H1 (cell line): ENCODE results near the gene GRIP2. TPM values are rescaled to one million over a fixed set of nuclear protein-coding genes. Genes with fewer than 3 reads are reported as not detected.

ENCODE experiments used
- CTCF ChIA-PET: fragments of 300-600 bp; sonication (Branson Sonifier 250); formaldehyde crosslinking; loops from one replicate; lab custom pipeline; 2021; ENCODE audit not compliant: partially characterized antibody; lab: Charles Lee
- POLR2A ChIA-PET: fragments of 300-600 bp; sonication (Branson Sonifier 250); formaldehyde crosslinking; loops from one replicate; lab custom pipeline; 2021; ENCODE audit warnings: inconsistent platforms; ENCODE audit not compliant: partially characterized antibody; lab: Charles Lee
- DNase-seq, 2 experiments: peaks; one replicate each; pipeline versions ENCODE4 v3.0.0 to v3.0.0-alpha.2; 2010 to 2022; ENCODE audit warnings: low spot score in 2 of 2, low read depth in 1 of 2, mixed read lengths in 1 of 2
- FAIRE-seq: peaks from 2 replicates; lab custom pipeline; 2011; peaks lifted over from hg19 to GRCh38; lab: Jason Lieb, UNC
- H2AFZ ChIP-seq: 2 replicates; pipeline ENCODE4 v1.8.1; 2012; ENCODE audit warnings: low read length, inconsistent platforms
- H2AK5ac ChIP-seq: 2 replicates; pipeline ENCODE4 v1.6.1; 2013; ENCODE audit warnings: low read depth, low read length
- H2BK120ac ChIP-seq: replicated peaks from 2 replicates; pipeline ENCODE3; 2013; ENCODE audit warnings: low read depth, low read length, inconsistent platforms
- H2BK12ac ChIP-seq: 2 replicates; pipeline ENCODE4 v1.6.1; 2013; ENCODE audit warnings: low read depth, low read length
- H2BK15ac ChIP-seq: 2 replicates; pipeline ENCODE4 v1.6.1; 2013; ENCODE audit warnings: low read length
- H2BK20ac ChIP-seq: 2 replicates; pipeline ENCODE4 v1.6.1; 2013; ENCODE audit warnings: low read length
- H2BK5ac ChIP-seq: 2 replicates; pipeline ENCODE4 v1.6.1; 2013; ENCODE audit warnings: low read depth, low read length
- H3K14ac ChIP-seq: 2 replicates; pipeline ENCODE4 v1.6.1; 2013; ENCODE audit warnings: inconsistent platforms; ENCODE audit not compliant: insufficient read length
- H3K18ac ChIP-seq: 2 replicates; pipeline ENCODE4 v1.6.1; 2013; ENCODE audit warnings: low read length; ENCODE audit errors: extremely low read depth
- H3K23ac ChIP-seq: 2 replicates; pipeline ENCODE4 v1.6.1; 2013; ENCODE audit warnings: inconsistent platforms; ENCODE audit not compliant: insufficient read length
- H3K23me2 ChIP-seq: 2 replicates; pipeline ENCODE4 v1.6.1; 2013; ENCODE audit warnings: low read depth, low read length
- H3K27ac ChIP-seq: 2 replicates; pipeline ENCODE4 v1.6.1; 2011; ENCODE audit warnings: low read depth, low read length, inconsistent platforms
- H3K27me3 ChIP-seq, 4 experiments: replicated peaks in 1 of 4; 1 replicate in 1 of 4; 2 replicates in 3 of 4; pipeline versions ENCODE4 v1.6.1 to v1.8.1; 2011 to 2013; ENCODE audit warnings: low read length in 3 of 4, mild to moderate bottlenecking in 3 of 4, inconsistent platforms in 2 of 4, mixed read lengths in 2 of 4, moderate library complexity in 1 of 4; ENCODE audit not compliant: control insufficient read depth in 3 of 4, insufficient read depth in 3 of 4; ENCODE audit errors: extremely low read depth in 1 of 4
- H3K36me3 ChIP-seq, 4 experiments: 2 replicates each; pipeline versions ENCODE4 v1.6.1 to v1.8.1; 2011 to 2013; ENCODE audit warnings: mild to moderate bottlenecking in 4 of 4, low read length in 3 of 4, moderate library complexity in 2 of 4, control low read depth in 1 of 4, inconsistent platforms in 1 of 4; ENCODE audit not compliant: insufficient read depth in 4 of 4, control insufficient read depth in 2 of 4
- H3K4ac ChIP-seq: replicated peaks from 2 replicates; pipeline ENCODE3; 2013; ENCODE audit warnings: low read length, low read depth, mixed read lengths, inconsistent platforms; ENCODE audit not compliant: insufficient read length
- H3K4me1 ChIP-seq, 4 experiments: replicated peaks in 1 of 4; 1 replicate in 1 of 4; 2 replicates in 3 of 4; pipeline versions ENCODE4 v1.6.1 to v1.8.1; 2011 to 2013; ENCODE audit warnings: low read length in 3 of 4, inconsistent platforms in 2 of 4, mixed read lengths in 1 of 4; ENCODE audit not compliant: insufficient read depth in 4 of 4, control insufficient read depth in 3 of 4
- H3K4me2 ChIP-seq, 2 experiments: 2 replicates each; pipeline versions ENCODE4 v1.6.1 to v1.8.1; 2011 to 2013; ENCODE audit warnings: low read depth in 2 of 2, low read length in 2 of 2, control low read depth in 1 of 2, inconsistent platforms in 1 of 2, mild to moderate bottlenecking in 1 of 2; ENCODE audit not compliant: insufficient read depth in 1 of 2
- H3K4me3 ChIP-seq, 4 experiments: fragments of 200-600, 300-600 bp in 1 of 4; sonication (generic), shearing (Covaris generic), sonication (Bioruptor Twin) in 1 of 4; 2 replicates each; pipeline versions ENCODE4 v1.5.1 to v1.8.1; 2011 to 2016; ENCODE audit warnings: low read length in 4 of 4, low read depth in 3 of 4, control low read depth in 2 of 4, inconsistent platforms in 2 of 4, mild to moderate bottlenecking in 2 of 4, mixed read lengths in 1 of 4, moderate library complexity in 1 of 4; ENCODE audit not compliant: insufficient read depth in 2 of 4; ENCODE audit errors: extremely low read depth in 1 of 4
- H3K56ac ChIP-seq: replicated peaks from 2 replicates; pipeline ENCODE3; 2013; ENCODE audit warnings: low read depth, mild to moderate bottlenecking, mixed read lengths, low read length, inconsistent platforms; ENCODE audit not compliant: insufficient read length
- H3K79me1 ChIP-seq: 2 replicates; pipeline ENCODE4 v1.6.1; 2013; ENCODE audit warnings: low read depth, low read length, control low read depth
- H3K79me2 ChIP-seq, 2 experiments: 2 replicates each; pipeline versions ENCODE4 v1.6.1 to v1.8.1; 2012 to 2013; ENCODE audit warnings: low read length in 2 of 2, mild to moderate bottlenecking in 2 of 2, inconsistent platforms in 1 of 2; ENCODE audit not compliant: insufficient read depth in 2 of 2, control insufficient read depth in 1 of 2
- H3K9ac ChIP-seq, 4 experiments: replicated peaks in 1 of 4; 1 replicate in 1 of 4; 2 replicates in 3 of 4; pipeline versions ENCODE4 v1.6.1 to v1.8.1; 2011 to 2013; ENCODE audit warnings: low read depth in 3 of 4, low read length in 3 of 4, control low read depth in 2 of 4, mild to moderate bottlenecking in 2 of 4, moderate library complexity in 2 of 4, inconsistent platforms in 1 of 4; ENCODE audit errors: extremely low read depth in 1 of 4
- H3K9me3 ChIP-seq, 2 experiments: 2 replicates each; pipeline versions ENCODE4 v1.6.1 to v1.8.1; 2012 to 2013; ENCODE audit warnings: mild to moderate bottlenecking in 2 of 2, moderate library complexity in 2 of 2, control low read depth in 1 of 2, inconsistent platforms in 1 of 2, low read depth in 1 of 2, low read length in 1 of 2, mixed read lengths in 1 of 2; ENCODE audit not compliant: insufficient read depth in 2 of 2
- H4K20me1 ChIP-seq, 2 experiments: replicated peaks in 1 of 2; 2 replicates each; pipeline versions ENCODE3 to v1.8.1; 2011 to 2013; ENCODE audit warnings: inconsistent platforms in 2 of 2, low read length in 2 of 2, mild to moderate bottlenecking in 1 of 2; ENCODE audit not compliant: insufficient read depth in 2 of 2, control insufficient read depth in 1 of 2
- H4K5ac ChIP-seq: 2 replicates; pipeline ENCODE4 v1.6.1; 2013; ENCODE audit warnings: low read length, low read depth, mixed read lengths, inconsistent platforms; ENCODE audit not compliant: insufficient read length
- H4K8ac ChIP-seq: 2 replicates; pipeline ENCODE4 v1.8.0; 2013; ENCODE audit warnings: mild to moderate bottlenecking, moderate library complexity, low read length, inconsistent platforms; ENCODE audit not compliant: insufficient read depth; ENCODE audit errors: extremely low read depth
- H4K91ac ChIP-seq: replicated peaks from 2 replicates; pipeline ENCODE3; 2013; ENCODE audit warnings: low read length, mixed read lengths, inconsistent platforms; ENCODE audit not compliant: insufficient read length
- ATF2 ChIP-seq: IDR thresholded peaks from 2 replicates; pipeline ENCODE4 v1.6.1; 2012; ENCODE audit warnings: low read length, inconsistent platforms
- BCL11A ChIP-seq, 2 experiments: IDR thresholded peaks; one replicate each; pipeline ENCODE4 v1.6.1; 2011; ENCODE audit warnings: low read depth in 2 of 2, low read length in 2 of 2, mild to moderate bottlenecking in 2 of 2
- CTCF ChIP-seq, 3 experiments: IDR thresholded peaks; 1 replicate in 2 of 3; 2 replicates in 1 of 3; pipeline versions ENCODE4 v1.5.1 to v1.6.1; 2011; ENCODE audit warnings: low read length in 3 of 3, mild to moderate bottlenecking in 3 of 3, inconsistent platforms in 2 of 3, low read depth in 1 of 3, moderate library complexity in 1 of 3; ENCODE audit not compliant: insufficient read depth in 1 of 3; ENCODE audit errors: control extremely low read depth in 1 of 3
- EGR1 ChIP-seq: IDR thresholded peaks from 2 replicates; pipeline ENCODE4 v1.6.1; 2011; ENCODE audit warnings: low read depth, low read length, borderline replicate concordance
- HDAC2 ChIP-seq, 2 experiments: fragments of 300-600 bp in 1 of 2; sonication (generic) in 1 of 2; IDR thresholded peaks; 2 replicates each; pipeline ENCODE4 v1.6.1; 2011 to 2012; ENCODE audit warnings: low read depth in 2 of 2, low read length in 2 of 2, mild to moderate bottlenecking in 2 of 2, moderate library complexity in 2 of 2, borderline replicate concordance in 1 of 2, inconsistent platforms in 1 of 2
- JUN ChIP-seq: IDR thresholded peaks from 2 replicates; pipeline ENCODE4 v1.6.1; 2011; ENCODE audit warnings: low read depth, mild to moderate bottlenecking, improper control_type of control experiment, low read length
- MAX ChIP-seq: IDR thresholded peaks from 2 replicates; pipeline ENCODE4 v1.6.1; 2012; ENCODE audit warnings: inconsistent platforms
- POU5F1 ChIP-seq: IDR thresholded peaks from 2 replicates; pipeline ENCODE4 v1.6.1; 2011; ENCODE audit warnings: low read depth, mild to moderate bottlenecking, low read length, moderate library complexity
- SIRT6 ChIP-seq: IDR thresholded peaks from one replicate; pipeline ENCODE4 v1.7.1; 2012; ENCODE audit warnings: low read length, inconsistent platforms
- WGBS, 2 experiments: shearing (Covaris generic) in 1 of 2; methylation state at CpG; one replicate each; pipeline versions ENCODE4 v1.1.6 to v1.1.7; 2013 to 2015; ENCODE audit warnings: low lambda C conversion rate in 2 of 2, mixed read lengths in 2 of 2, inconsistent platforms in 1 of 2, low coverage in 1 of 2, missing lambda C conversion rate in 1 of 2; ENCODE audit not compliant: insufficient replicate concordance in 2 of 2, insufficient coverage in 1 of 2, insufficient read length in 1 of 2; ENCODE audit errors: extremely low coverage in 1 of 2, missing lambda C conversion rate in 1 of 2; 5-methylcytosine and 5-hydroxymethylcytosine counted together
- polyA plus RNA-seq, 7 experiments: library from polyadenylated mRNA; depleted of rRNA in 3 of 7; stranded (reverse) in 5 of 7; unstranded in 2 of 7; fragments of >200 nt in 5 of 7; fragments of 200-250 nt in 2 of 7; gene quantifications; 1 replicate in 5 of 7; 2 replicates in 1 of 7; 4 replicates in 1 of 7; pipeline versions ENCODE4 v1.2.1 to v1.2.3, GENCODE V29; 2011 to 2013; ENCODE audit warnings: missing spikeins in 2 of 7, mixed read lengths in 2 of 7
- total RNA-seq: library from RNA; stranded (reverse); fragmentation: NEBNext Ultra II Directional; extraction: Animal tissue kit (Norgen Biotek cat#: 25700); gene quantifications from 2 replicates; pipeline ENCODE4 v1.2.1, GENCODE V29; 2021

Gene GRIP2
- total and polyA plus RNA-seq, 2 of the 8 experiments (the other 6 are each of a cell fraction or from before 2014, with no cell fraction given) = 2.5 to 6.4 TPM

- Histone ChIP-seq H3K9ac (no peak overlapping the region), H3K79me1 (no peaks in the 10 kb centered on the region), H3K4ac (no peak overlapping the region), H3K9me3 (no peaks in the 10 kb centered on the region), H3K27ac (no peak overlapping the region), H3K79me2 (no peaks in the 10 kb centered on the region), H3K4me1 (no peaks in the 10 kb centered on the region), H3K4me3 (no peak overlapping the region), H4K8ac (no peak overlapping the region), H3K18ac (no peak overlapping the region), H3K27me3 (no peaks in the 10 kb centered on the region), H3K14ac (no peak overlapping the region), H2BK120ac (no peak overlapping the region), H2BK20ac (no peak overlapping the region), H2BK5ac (no peak overlapping the region), H2AFZ (no peak overlapping the region), H4K91ac (no peak overlapping the region), H2BK15ac (no peak overlapping the region), H2BK12ac (no peak overlapping the region), H2AK5ac (no peak overlapping the region), H3K23ac (no peak overlapping the region), H4K5ac (no peak overlapping the region), H3K36me3 (no peaks in the 10 kb centered on the region), H3K56ac (no peak overlapping the region), H3K4me2 (no peak overlapping the region), H3K23me2 (no peaks in the 10 kb centered on the region), H4K20me1 (peaks cover 0 to 5% of the 10 kb centered on the region in 2 experiments)
- ChIA-PET POLR2A (no interaction called here), CTCF (interaction anchor here (0.6 to 3.1 kb wide), 9 partner anchors 9 to 97 kb away, joined by 3 to 11 read pairs (median 3); no protein-coding TSS in a partner anchor)
- DNase-seq = no peak
- WGBS, 2 experiments = 81% methylated on average over 5 of the region's 5 CpGs; no CpG with 5 or more reads in 1 of the 2 experiments
- FAIRE-seq = no peak
- TF ChIP-seq BCL11A (IDR thresholded peaks at IDR 0.05; ENCODE audit: low read depth in 2 of 2, low read length in 2 of 2) = no peak
- no peak for TF ChIP-seq JUN
- no peak for TF ChIP-seq EGR1
- no peak for TF ChIP-seq HDAC2 (IDR thresholded peaks at IDR 0.05; ENCODE audit: borderline replicate concordance in 1 of 2, low read depth in 2 of 2, low read length in 2 of 2)
- no peak for TF ChIP-seq CTCF (IDR thresholded peaks at IDR 0.05; ENCODE audit: control extremely low read depth in 1 of 3, insufficient read depth in 1 of 3, low read depth in 1 of 3, low read length in 3 of 3)
- TF ChIP-seq MAX = no peak
- no peak for TF ChIP-seq SIRT6
- no peak for TF ChIP-seq ATF2
- TF ChIP-seq POU5F1 = no peak
Observed at GRCh38 chr3:14583548-14584091, 43.5 kb upstream of the GRIP2 start.
